ENCODE results near the gene ZNF566.

ZNF566 gene

DNA sequence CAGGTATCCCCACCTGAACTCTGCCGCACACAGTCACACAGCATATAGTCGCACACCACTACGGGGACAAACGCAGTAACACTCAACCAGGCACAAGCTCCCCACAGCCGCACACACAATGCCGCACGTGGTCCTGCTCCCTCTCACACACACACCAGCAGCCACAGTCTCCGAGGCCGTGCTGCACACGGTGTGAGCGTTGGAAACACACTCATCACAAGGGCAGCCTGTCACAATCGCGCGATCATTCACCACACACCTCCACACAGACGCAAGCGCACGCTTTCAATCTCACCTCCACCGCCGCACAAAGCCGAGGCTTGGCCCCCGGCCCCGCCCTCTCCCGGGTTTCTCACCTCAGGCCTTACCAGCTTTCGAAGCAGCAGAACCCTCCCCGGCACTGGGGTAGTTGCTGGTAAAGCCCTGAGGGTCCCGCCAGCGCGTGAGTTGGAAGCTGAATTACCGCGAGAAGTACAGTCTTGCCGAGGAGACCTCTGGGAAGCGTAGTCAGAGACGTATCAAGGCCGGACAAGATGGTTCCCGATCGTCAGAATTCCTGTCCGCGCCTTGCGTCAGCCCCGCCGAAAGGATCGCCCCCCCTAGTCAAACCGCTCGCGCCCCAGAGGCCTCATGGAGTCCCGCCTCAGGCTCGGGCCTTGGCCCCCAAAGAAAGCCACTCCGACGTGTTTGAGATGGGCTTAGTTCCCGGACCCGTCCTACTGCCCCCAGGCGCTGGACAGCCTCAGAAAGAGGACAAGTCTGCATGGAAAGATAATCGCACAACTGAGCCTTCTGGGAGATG lies at the start of gene ZNF566 (continued):
- no peak; the same call in 1 of the 2 replicates for TF ChIP-seq ZBTB44 (tag by site-specific recombination; IDR thresholded peaks at IDR 0.05)
- TF ChIP-seq ZNF701 (tag by site-specific recombination; IDR thresholded peaks at IDR 0.05) = peak; percentile 85; the same call in 1 of the 2 replicates
- no peak for TF ChIP-seq GLI4 (tag by site-specific recombination; IDR thresholded peaks at IDR 0.05)
- TF ChIP-seq ZBTB11 (tag by site-specific recombination; conservative IDR thresholded peaks at IDR 0.05; ENCODE audit: low read depth) = peak; percentile 77; the same call in 1 of the 2 replicates
- TF ChIP-seq ZNF362 (tag by site-specific recombination; IDR thresholded peaks at IDR 0.05) = no peak
- TF ChIP-seq ZFHX2 (tag by site-specific recombination; conservative IDR thresholded peaks at IDR 0.05) = peak; percentile 72
- TF ChIP-seq TCF7L2 (IDR thresholded peaks at IDR 0.05; ENCODE audit: borderline replicate concordance, low read depth, low read length) = no peak
- peak; percentile 82; the same call in 1 of the 2 replicates for TF ChIP-seq ZNF133 (tag by site-specific recombination; IDR thresholded peaks at IDR 0.05)
- TF ChIP-seq ZNF558 (tag by site-specific recombination; IDR thresholded peaks at IDR 0.05) = peak; percentile 37; the same call in 1 of the 2 replicates
- TF ChIP-seq ZNF394 (tag by site-specific recombination; IDR thresholded peaks at IDR 0.05; ENCODE audit: borderline replicate concordance) = peak; percentile 66
- no peak for TF ChIP-seq ZNF48 (tag by site-specific recombination; IDR thresholded peaks at IDR 0.05)
- peak; percentile 99 for TF ChIP-seq ZNF561 (tag by site-specific recombination; IDR thresholded peaks at IDR 0.05; ENCODE audit: borderline replicate concordance)
- TF ChIP-seq, protein P1, sequence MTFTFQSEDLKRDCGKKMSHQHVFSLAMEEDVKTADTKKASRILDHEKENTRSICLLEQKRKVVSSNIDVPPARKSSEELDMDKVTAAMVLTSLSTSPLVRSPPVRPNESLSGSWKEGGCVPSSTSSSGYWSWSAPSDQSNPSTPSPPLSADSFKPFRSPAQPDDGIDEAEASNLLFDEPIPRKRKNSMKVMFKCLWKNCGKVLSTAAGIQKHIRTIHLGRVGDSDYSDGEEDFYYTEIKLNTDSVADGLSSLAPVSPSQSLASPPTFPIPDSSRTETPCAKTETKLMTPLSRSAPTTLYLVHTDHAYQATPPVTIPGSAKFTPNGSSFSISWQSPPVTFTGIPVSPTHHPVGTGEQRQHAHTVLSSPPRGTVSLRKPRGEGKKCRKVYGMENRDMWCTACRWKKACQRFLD (tag by site-specific recombination; IDR thresholded peaks at IDR 0.05) = peak; percentile 61; the same call in 1 of the 2 replicates
- TF ChIP-seq ZNF140 (tag by site-specific recombination; IDR thresholded peaks at IDR 0.05) = no peak
- peak; percentile 78 for TF ChIP-seq ZBTB10 (tag by site-specific recombination; IDR thresholded peaks at IDR 0.05)
- TF ChIP-seq ZNF174 (tag by site-specific recombination; IDR thresholded peaks at IDR 0.05) = no peak
- no peak for TF ChIP-seq ZBTB49 (tag by site-specific recombination; IDR thresholded peaks at IDR 0.05; ENCODE audit: low read depth)
- peak; percentile 82 for TF ChIP-seq KLF1 (tag by site-specific recombination; IDR thresholded peaks at IDR 0.05)
- peak; percentile 83 for TF ChIP-seq ZNF416 (tag by site-specific recombination; IDR thresholded peaks at IDR 0.05)
- TF ChIP-seq SCRT2 (tag by site-specific recombination; IDR thresholded peaks at IDR 0.05) = peak; percentile 97
- TF ChIP-seq ZSCAN16 (tag by site-specific recombination; IDR thresholded peaks at IDR 0.05) = peak; percentile 87
- TF ChIP-seq ZNF549 (tag by site-specific recombination; IDR thresholded peaks at IDR 0.05) = no peak
- no peak for TF ChIP-seq BCL6B (tag by site-specific recombination; IDR thresholded peaks at IDR 0.05)
